GM18511 (cell line): Measurements from ENCODE around the gene OLA1.

Source experiments
- ATAC-seq: cut with Tn5 transposase; IDR thresholded peaks from one replicate; pipeline ENCODE4 v1.9.1; 2021; ENCODE audit warnings: mild to moderate bottlenecking, moderate library complexity; ENCODE audit not compliant: unreplicated experiment

OLA1 gene

DNA sequence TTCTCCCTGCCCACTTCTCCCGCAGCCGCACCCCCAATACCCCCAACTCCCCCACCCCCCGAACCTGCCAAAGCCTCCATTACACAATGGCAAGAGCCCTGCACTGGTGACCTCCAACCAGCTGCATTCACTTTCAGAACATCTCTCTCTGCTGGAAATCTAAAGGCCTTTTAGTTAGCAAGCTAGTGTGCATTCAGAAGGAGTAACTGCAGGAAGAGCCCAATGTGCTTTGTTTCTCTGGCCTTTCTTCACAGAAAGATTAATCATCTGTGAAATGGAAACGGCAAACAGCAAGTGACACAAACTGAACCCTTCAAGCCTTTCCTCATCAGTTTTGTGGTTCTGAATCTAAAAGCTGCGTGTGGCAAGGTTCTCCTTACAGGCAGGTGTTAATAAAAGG is 124.2 kb downstream of the OLA1 start:
- ATAC-seq: no peak

DNA sequence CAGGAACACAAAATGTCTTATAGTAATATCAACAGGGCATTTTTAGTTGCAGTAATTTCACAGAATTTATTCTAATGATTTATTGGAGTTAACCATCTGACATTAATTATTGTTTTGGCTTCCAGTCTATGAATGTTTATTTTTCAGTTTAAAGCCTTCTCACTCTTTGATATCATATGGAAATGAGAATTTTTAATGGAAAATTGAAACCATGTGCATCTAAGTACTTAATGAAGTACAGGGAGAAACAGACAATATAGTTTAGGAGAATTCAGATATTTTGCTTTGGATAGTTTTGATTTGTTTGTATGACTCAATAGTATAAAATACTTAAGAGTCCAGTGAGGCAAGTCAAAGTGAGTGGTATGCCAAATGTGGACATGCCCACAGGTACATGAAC is 126.1 kb downstream of the OLA1 start:
- ATAC-seq: no peak

DNA sequence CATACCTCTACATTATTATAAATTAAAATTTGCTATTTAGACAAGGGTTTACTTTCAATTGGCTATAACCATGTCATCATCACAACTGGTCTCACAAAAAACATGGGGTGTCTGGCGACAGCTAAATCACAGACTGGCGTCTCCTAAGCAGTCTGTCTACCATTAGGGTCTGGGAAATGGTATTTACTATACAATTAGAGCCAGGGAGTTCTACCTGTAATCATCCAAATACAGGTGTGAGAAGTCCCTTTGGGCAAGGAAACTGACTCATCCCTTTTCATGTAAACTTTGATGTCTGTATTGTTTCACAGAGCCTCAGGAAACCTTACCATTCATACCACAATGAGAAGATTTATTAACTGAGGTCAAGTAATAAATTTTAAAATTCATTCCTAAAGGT is 126.7 kb downstream of the OLA1 start:
- ATAC-seq: no peak

DNA sequence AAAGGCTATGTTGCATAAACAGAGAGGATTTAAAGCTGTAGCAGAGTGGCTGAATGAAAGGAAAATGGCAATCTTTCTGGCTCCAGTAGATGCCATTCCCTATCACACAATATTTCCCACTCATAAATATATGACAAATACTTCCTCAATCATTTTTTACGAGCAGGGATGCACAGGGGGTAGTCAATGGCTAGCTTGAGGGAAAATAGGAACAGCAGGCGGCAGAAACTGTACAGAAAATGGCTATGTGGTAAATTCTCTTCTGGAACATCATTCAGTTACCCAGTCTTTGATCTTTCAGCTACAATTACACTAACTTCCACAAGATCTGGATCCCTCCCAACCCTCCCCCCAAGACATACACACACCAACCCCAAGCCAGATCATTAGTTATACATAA is 127.2 kb downstream of the OLA1 start:
- no peak for ATAC-seq

GRCh38 chr2:174120346-174120745 is 128.0 kb downstream of the OLA1 start:
- no peak for ATAC-seq

GRCh38 chr2:174117951-174118930 is 130.1 kb downstream of the OLA1 start:
- no peak for ATAC-seq

DNA sequence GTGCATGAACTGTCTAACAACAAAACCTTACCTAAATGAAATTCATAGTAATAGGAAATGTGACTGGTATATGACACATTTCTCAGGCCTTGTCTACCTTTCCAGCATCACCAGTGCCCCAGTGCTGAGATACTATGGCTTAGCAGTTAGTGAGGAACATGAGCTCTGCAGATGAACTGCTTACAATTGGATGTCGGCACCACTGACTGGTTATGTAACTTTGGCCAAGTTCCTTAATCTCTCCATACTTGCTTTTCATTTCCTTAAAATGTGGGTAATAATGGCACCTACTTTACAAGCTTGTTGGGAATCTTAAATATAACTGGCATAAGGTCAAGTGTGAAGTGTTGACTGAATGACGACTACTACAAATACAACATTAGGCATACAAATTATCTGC is 136.3 kb downstream of the OLA1 start:
- ATAC-seq: no peak

DNA sequence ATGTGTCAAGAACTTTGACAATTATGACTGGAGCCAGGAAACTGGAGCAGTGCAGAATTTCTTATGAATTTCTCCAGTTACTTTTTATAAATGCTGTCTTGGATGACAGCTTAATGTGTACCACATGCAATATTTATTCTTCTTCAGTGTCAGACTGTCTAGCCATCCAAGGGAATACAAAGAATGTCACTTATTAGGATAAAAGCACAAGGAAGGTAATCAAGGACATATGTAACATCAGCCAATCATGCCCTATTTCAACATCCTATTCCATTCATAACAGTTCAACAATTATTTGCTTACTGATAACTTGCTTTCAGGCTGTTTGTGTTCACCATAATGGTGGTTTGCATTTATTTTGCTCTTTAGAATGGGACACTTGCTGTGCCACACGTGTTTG is 139.8 kb downstream of the OLA1 start:
- ATAC-seq: no peak

GRCh38 chr2:174106736-174107135 is 141.6 kb downstream of the OLA1 start:
- ATAC-seq: no peak

DNA sequence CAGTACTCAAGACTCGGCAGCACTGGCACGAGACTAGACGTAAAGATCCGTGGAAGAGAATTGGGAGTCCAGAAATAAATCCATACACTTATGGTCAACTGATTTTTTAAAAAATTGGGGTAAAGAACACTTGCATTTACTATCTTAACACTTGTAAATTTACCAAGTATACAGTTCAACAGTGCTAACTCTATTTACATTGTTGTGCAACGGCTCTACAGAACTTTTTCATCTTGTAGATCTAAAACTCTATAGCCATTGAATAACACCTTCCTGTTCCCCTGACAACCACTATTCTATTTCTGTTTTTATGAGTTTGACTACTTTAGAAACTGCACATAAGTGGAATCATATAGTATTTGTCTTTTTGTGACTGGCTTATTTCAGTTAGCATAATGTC is 153.8 kb downstream of the OLA1 start:
- ATAC-seq: no peak

GRCh38 chr2:174090476-174090875 is 157.9 kb downstream of the OLA1 start:
- no peak for ATAC-seq

GRCh38 chr2:174088706-174089460 is 159.4 kb downstream of the OLA1 start:
- ATAC-seq: no peak

DNA sequence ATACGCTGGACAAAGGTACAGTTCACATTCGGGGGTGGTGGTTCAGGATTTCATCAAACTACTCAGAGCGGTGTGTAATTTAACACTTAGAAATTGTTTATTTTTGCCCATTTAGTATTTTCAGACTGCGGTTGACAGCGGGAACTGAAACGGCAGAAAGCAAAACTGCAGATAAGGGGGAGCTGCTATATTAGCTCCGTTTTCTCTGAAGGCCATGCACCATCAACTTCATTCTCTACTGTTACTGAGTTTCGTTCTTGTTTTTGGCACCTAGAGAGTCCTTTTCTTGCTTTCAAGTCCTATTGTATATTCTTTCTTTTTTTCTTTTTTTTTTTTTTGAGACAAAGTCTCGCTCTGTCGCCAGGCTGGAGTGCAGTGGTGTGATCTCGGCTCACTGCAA is 161.6 kb downstream of the OLA1 start:
- ATAC-seq: no peak

DNA sequence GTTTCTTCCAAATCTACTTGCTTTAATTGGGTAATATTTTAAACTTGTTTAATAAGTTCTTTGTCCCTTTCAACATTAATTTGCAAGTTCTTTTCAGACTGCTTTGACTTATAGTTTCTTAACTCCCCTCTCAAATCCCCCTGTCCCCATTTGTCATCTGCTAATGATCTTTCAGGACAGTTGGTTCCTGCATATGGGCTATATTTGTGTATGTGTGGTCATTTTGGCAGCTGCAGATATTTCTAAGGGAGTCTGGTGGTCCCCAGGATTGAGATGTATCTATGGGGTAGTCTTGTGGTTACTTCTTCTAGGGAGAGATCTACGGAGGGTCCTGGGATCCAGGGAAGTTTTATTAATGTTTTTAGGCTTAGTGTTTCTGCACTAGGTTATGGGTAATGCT is 162.6 kb downstream of the OLA1 start:
- ATAC-seq: no peak

DNA sequence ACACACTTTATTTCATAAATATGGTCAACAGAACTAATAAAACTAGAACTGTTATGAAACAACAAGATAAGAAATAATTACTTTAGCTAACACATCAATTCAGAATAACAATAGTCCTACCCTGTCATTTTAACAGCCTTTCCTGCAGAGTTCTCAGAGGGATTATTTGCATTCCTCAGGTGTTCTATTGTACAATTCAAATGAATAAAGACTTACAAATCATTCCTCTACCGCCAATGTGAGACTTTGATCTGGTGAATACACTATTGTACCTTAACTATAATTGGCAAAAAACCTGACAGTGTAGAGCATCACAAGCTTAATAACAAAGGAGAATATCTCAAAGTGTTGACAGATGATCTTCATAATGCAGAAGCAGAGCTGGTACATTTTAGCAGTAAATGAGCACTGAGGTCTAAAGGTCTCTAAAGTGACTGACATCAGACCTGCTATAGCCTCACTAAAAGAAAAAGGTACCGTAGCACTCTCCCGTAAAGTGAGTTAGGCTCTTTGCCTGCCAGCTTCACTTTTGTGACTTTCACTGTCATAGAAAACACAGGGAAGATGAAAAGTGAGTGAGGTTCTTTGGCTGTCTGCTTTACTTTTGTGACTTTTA is 164.4 kb downstream of the OLA1 start:
- no peak for ATAC-seq

GRCh38 chr2:174080672-174081121 is 167.6 kb downstream of the OLA1 start:
- ATAC-seq: no peak

DNA sequence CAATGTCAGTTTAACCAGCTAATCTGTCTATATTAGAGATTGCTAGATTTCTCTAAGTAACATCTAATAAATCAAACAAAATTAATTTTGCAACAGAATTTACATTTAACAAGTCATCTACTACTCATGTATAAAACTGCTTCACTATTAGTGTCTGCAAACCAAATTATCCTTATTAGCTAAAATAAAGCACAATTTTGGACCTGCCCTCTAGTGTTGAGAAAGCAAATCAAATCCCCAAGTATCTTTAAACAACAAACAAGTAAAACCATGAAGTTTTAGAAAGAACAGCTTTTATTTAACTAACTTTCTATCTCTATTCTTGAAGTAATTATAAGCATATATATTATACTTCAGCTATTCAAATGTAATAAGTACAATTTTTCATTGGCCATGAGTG is 170.1 kb downstream of the OLA1 start:
- ATAC-seq: no peak

- ATAC-seq: no peak
Measured at GRCh38 chr2:174076975-174077374, 171.4 kb downstream of the OLA1 start.

GRCh38 chr2:174076040-174076439 is 172.3 kb downstream of the OLA1 start:
- ATAC-seq: no peak

GRCh38 chr2:174074831-174075230 is 173.5 kb downstream of the OLA1 start:
- no peak for ATAC-seq

DNA sequence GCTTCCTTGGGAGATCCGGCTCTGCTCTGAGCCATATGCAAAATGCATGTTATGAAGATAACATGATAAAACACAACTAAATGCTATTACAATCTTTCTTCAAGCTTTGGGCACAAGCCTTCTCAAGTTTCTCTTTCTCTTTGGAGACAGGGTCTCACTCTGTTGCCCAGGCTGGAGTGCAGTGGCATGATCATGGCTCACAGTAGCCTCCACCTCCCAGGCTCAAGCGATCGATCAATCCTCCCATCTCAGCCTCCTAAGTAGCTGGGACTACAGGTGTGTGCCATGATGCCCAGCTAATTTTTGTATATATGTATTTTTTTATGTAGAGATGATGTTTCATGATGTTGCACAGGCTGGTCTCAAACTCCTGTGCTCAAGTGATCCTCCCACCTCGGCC is 175.5 kb downstream of the OLA1 start:
- no peak for ATAC-seq

GRCh38 chr2:174072069-174072468 is 176.3 kb downstream of the OLA1 start:
- peak; percentile 72 for ATAC-seq
